HG03565 (cell line): ENCODE measurements around the gene BRPF1.
"Not testable (repeated sequence)": the region's sequence is repeated elsewhere in the genome, so short reads cannot be mapped to it uniquely, and the experiment has no call there.

Experiments
- ATAC-seq: cut with Tn5 transposase; IDR thresholded peaks from one replicate; pipeline ENCODE4 v1.9.1; 2021; ENCODE audit warnings: mild to moderate bottlenecking, moderate library complexity; ENCODE audit not compliant: unreplicated experiment

BRPF1 gene

GRCh38 chr3:9765865-9766264, 34.3 kb downstream of the BRPF1 start:
- ATAC-seq: no peak

GRCh38 chr3:9767418-9767817, 35.9 kb downstream of the BRPF1 start:
- no peak for ATAC-seq

GRCh38 chr3:9768141-9768775, 36.7 kb downstream of the BRPF1 start:
- ATAC-seq: no peak

GRCh38 chr3:9769012-9769411, 37.5 kb downstream of the BRPF1 start:
- no peak for ATAC-seq

GRCh38 chr3:9769426-9770275, 38.1 kb downstream of the BRPF1 start, which contains the start of gene CAMK1:
Gene CAMK1, minus strand, starts transcription at chr3:9769947. Its CDS starts 2,198 bp downstream, at chr3:9767749.
- ATAC-seq: no peak

- ATAC-seq: no peak
Measured at GRCh38 chr3:9770276-9770812, 38.8 kb downstream of the BRPF1 start.

- ATAC-seq: not testable (repeated sequence)
Measured at GRCh38 chr3:9771007-9771406, 39.5 kb downstream of the BRPF1 start.

- ATAC-seq: no peak
Measured at GRCh38 chr3:9776896-9777693, 45.6 kb downstream of the BRPF1 start.

- no peak for ATAC-seq
Measured at GRCh38 chr3:9777694-9778021, 46.1 kb downstream of the BRPF1 start.

- ATAC-seq: no peak
Measured at GRCh38 chr3:9778143-9779074, 46.9 kb downstream of the BRPF1 start.

GRCh38 chr3:9779075-9779593, 47.6 kb downstream of the BRPF1 start:
- no peak for ATAC-seq

GRCh38 chr3:9779721-9780457, 48.4 kb downstream of the BRPF1 start:
- no peak for ATAC-seq

GRCh38 chr3:9780458-9780812, 48.9 kb downstream of the BRPF1 start:
- no peak for ATAC-seq

- no peak for ATAC-seq
Measured at GRCh38 chr3:9780910-9781309, 49.4 kb downstream of the BRPF1 start.

GRCh38 chr3:9781551-9781950, 50.0 kb downstream of the BRPF1 start:
- no peak for ATAC-seq

GRCh38 chr3:9781978-9782603, 50.6 kb downstream of the BRPF1 start:
- no peak for ATAC-seq

GRCh38 chr3:9782770-9783169, 51.2 kb downstream of the BRPF1 start:
- no peak for ATAC-seq

GRCh38 chr3:9783954-9784353, 52.4 kb downstream of the BRPF1 start:
- ATAC-seq: no peak

- no peak for ATAC-seq
Measured at GRCh38 chr3:9784965-9785364, 53.4 kb downstream of the BRPF1 start.
